MG63 (cell line): ENCODE measurements around the gene SMTNL2. TPM values are rescaled to one million over a fixed set of nuclear protein-coding genes. Genes with fewer than 3 reads are reported as not detected.
"Not testable (repeated sequence)": the region's sequence is repeated elsewhere in the genome, so short reads cannot be mapped to it uniquely, and the experiment has no call there.

Source experiments
- DNase-seq: peaks from one replicate; pipeline ENCODE4 v3.0.0-alpha.2; 2020
- H3K27me3 ChIP-seq: fragments of 250-450 bp; sonication (Bioruptor Pico); 2 replicates; pipeline ENCODE4 v1.5.1; 2020; ENCODE audit warnings: mild to moderate bottlenecking, moderate library complexity
- H3K36me3 ChIP-seq: fragments of 250-450 bp; sonication (Bioruptor Pico); 2 replicates; pipeline ENCODE4 v1.5.1; 2020; ENCODE audit warnings: mild to moderate bottlenecking, moderate library complexity
- H3K4me3 ChIP-seq: fragments of 250-450 bp; sonication (Bioruptor Pico); 2 replicates; pipeline ENCODE4 v1.5.1; 2020; ENCODE audit warnings: mild to moderate bottlenecking, moderate library complexity
- H3K9me3 ChIP-seq: fragments of 250-450 bp; sonication (Bioruptor Pico); 2 replicates; pipeline ENCODE4 v1.5.1; 2020; ENCODE audit warnings: mild to moderate bottlenecking, moderate library complexity
- total RNA-seq: library from RNA; depleted of rRNA; stranded (reverse); fragments of >200 nt; shearing (Covaris generic); gene quantifications from 2 replicates; pipeline ENCODE4 v1.2.3, GENCODE V29; 2014; ENCODE audit warnings: low replicate concordance; rRNA removed

SMTNL2 gene
- total RNA-seq, 1 experiment from 2014 or later: not detected

DNA sequence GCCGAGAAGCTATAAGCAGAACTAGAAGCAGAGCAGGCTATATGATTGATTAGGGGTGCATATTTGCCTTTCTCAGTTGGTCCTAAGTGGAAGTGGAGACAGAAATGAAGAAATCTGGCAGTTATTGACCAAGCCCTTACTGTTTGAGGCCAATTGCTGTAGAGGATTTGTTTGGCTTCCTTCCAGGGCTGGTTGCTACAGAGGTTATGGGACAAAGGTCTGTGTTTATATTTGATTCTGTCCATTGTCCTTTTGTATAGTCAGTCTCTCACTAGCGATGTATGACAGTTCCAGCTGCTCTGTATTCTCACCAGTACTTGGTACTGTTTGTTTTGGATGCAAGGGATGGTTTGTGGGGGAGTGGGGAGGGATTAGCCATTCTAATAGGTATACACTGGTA lies 64.4 kb downstream of the SMTNL2 start:
- no peak for DNase-seq
- no peaks in the 10 kb centered on the region for H3K9me3 ChIP-seq
- H3K27me3 ChIP-seq: peaks cover 2% of the 10 kb centered on the region; the same call in 1 of the 2 replicates
- H3K36me3 ChIP-seq: no peaks in the 10 kb centered on the region
- H3K4me3 ChIP-seq: no peak overlapping the region

GRCh38 chr17:4652997-4653396 lies 68.7 kb downstream of the SMTNL2 start:
- Histone ChIP-seq H3K9me3 (no peaks in the 10 kb centered on the region), H3K27me3 (no peaks in the 10 kb centered on the region), H3K36me3 (no peaks in the 10 kb centered on the region), H3K4me3 (no peak overlapping the region)
- no peak for DNase-seq

GRCh38 chr17:4655933-4656332 lies 71.6 kb downstream of the SMTNL2 start:
- not testable (repeated sequence) for DNase-seq, H3K9me3 ChIP-seq, H3K4me3 ChIP-seq, H3K27me3 ChIP-seq, H3K36me3 ChIP-seq

- Histone ChIP-seq H3K27me3 (no peaks in the 10 kb centered on the region), H3K9me3 (no peaks in the 10 kb centered on the region), H3K36me3 (no peaks in the 10 kb centered on the region), H3K4me3 (no peak overlapping the region)
- DNase-seq: no peak
These were observed 73.3 kb downstream of the SMTNL2 start for GRCh38 chr17:4657678-4658077.

Other genes with a start within 250 kb of the SMTNL2 start
- gene UBE2G1, start 217.9 kb upstream of the SMTNL2 start, total RNA-seq: 18.9 and 33.9 TPM in 2 replicates
- 1.3 TPM in 1 of 2 replicates, not detected in the other for gene SPNS3, start 150.6 kb upstream of the SMTNL2 start, total RNA-seq
- gene SPNS2, start 85.6 kb upstream of the SMTNL2 start, total RNA-seq: 0.22 and 4.2 TPM in 2 replicates
- gene MYBBP1A, start 29.1 kb upstream of the SMTNL2 start, total RNA-seq: 34.0 and 63.2 TPM in 2 replicates
- gene GGT6, start 24.0 kb upstream of the SMTNL2 start, total RNA-seq: not detected in 2 replicates
- not detected in 2 replicates for gene ALOX15, start 57.1 kb downstream of the SMTNL2 start, total RNA-seq
- gene PELP1, start 119.6 kb downstream of the SMTNL2 start, total RNA-seq: 13.6 and 15.7 TPM in 2 replicates
- 5.7 and 10.5 TPM in 2 replicates for gene ARRB2, start 126.1 kb downstream of the SMTNL2 start, total RNA-seq
- gene MED11, start 146.9 kb downstream of the SMTNL2 start, total RNA-seq: 13.2 and 19.4 TPM in 2 replicates
- 0.30 and 0.33 TPM in 2 replicates for gene ZMYND15, start 155.3 kb downstream of the SMTNL2 start, total RNA-seq
- 1.8 and 3.7 TPM in 2 replicates for gene CXCL16, start 155.4 kb downstream of the SMTNL2 start, total RNA-seq
- not detected in 2 replicates for gene TM4SF5, start 187.4 kb downstream of the SMTNL2 start, total RNA-seq
- gene VMO1, start 201.8 kb downstream of the SMTNL2 start, total RNA-seq: not detected in 2 replicates
- not detected in 2 replicates for gene GLTPD2, start 204.4 kb downstream of the SMTNL2 start, total RNA-seq
- 149 and 177 TPM in 2 replicates for gene PSMB6, start 211.6 kb downstream of the SMTNL2 start, total RNA-seq
- gene PLD2, start 222.6 kb downstream of the SMTNL2 start, total RNA-seq: 3.7 and 5.8 TPM in 2 replicates
- 15.1 and 19.1 TPM in 2 replicates for gene MINK1, start 248.8 kb downstream of the SMTNL2 start, total RNA-seq